GM23338 (cell line): ENCODE data around the gene DENND5A. TPM values are rescaled to one million over a fixed set of nuclear protein-coding genes. Genes with fewer than 3 reads are reported as not detected.

Source experiments
- ATAC-seq: fragments of 200-7000 bp; cut with Tn5 transposase; 3 replicates; pipeline ENCODE4 v1.9.1; 2020
- DNase-seq: peaks from one replicate; pipeline ENCODE4 v3.0.0-alpha.2; 2015; ENCODE audit warnings: low spot score
- H2AFZ ChIP-seq: fragments of 200-600 bp; sonication (generic); 2 replicates; pipeline ENCODE4 v1.8.0; 2016; ENCODE audit warnings: antibody characterized with exemption, mild to moderate bottlenecking, moderate library complexity
- H3F3A ChIP-seq: fragments of 200-600 bp; sonication (generic); replicated peaks from 2 replicates; pipeline ENCODE4 v1.8.0; 2017; ENCODE audit warnings: antibody characterized with exemption, mixed run types, low read depth
- H3K27ac ChIP-seq: fragments of 200-600 bp; sonication (generic); 2 replicates; pipeline ENCODE4 v1.6.1; 2016; ENCODE audit warnings: low read depth
- H3K27me3 ChIP-seq: fragments of 200-600 bp; sonication (generic); 2 replicates; pipeline ENCODE4 v1.8.0; 2016; ENCODE audit warnings: mild to moderate bottlenecking, mixed run types, moderate library complexity; ENCODE audit not compliant: insufficient read depth
- H3K36me3 ChIP-seq: fragments of 200-600 bp; sonication (generic); 2 replicates; pipeline ENCODE4 v1.8.0; 2016; ENCODE audit warnings: mild to moderate bottlenecking; ENCODE audit not compliant: insufficient read depth
- H3K4me1 ChIP-seq: fragments of 200-600 bp; sonication (generic); 2 replicates; pipeline ENCODE4 v1.8.0; 2016; ENCODE audit warnings: mild to moderate bottlenecking, moderate library complexity; ENCODE audit not compliant: insufficient read depth
- H3K4me2 ChIP-seq: fragments of 200-600 bp; sonication (generic); 2 replicates; pipeline ENCODE4 v1.7.1; 2017; ENCODE audit warnings: mixed run types
- H3K4me3 ChIP-seq: fragments of 200-600 bp; sonication (generic); 2 replicates; pipeline ENCODE4 v1.6.1; 2016; ENCODE audit warnings: mixed run types
- H3K79me2 ChIP-seq: fragments of 200-600 bp; sonication (generic); replicated peaks from 2 replicates; pipeline ENCODE4 v1.8.0; 2017; ENCODE audit warnings: mild to moderate bottlenecking; ENCODE audit not compliant: insufficient read depth
- H3K9me2 ChIP-seq: fragments of 200-600 bp; sonication (generic); 2 replicates; pipeline ENCODE4 v1.8.0; 2017; ENCODE audit not compliant: insufficient read depth
- H4K20me1 ChIP-seq: fragments of 200-600 bp; sonication (generic); replicated peaks from 2 replicates; pipeline ENCODE4 v1.8.0; 2017; ENCODE audit warnings: mild to moderate bottlenecking; ENCODE audit not compliant: insufficient read depth
- H3K27ac Mint-ChIP-seq: 2 replicates; pipeline ENCODE4 v1.8.0; 2020; ENCODE audit warnings: inconsistent platforms, mild to moderate bottlenecking, moderate library complexity, mixed read lengths
- H3K27me3 Mint-ChIP-seq: 3 replicates; pipeline ENCODE4 v1.8.0; 2022; ENCODE audit warnings: low read depth, mild to moderate bottlenecking, moderate library complexity, mixed read lengths, inconsistent platforms; ENCODE audit not compliant: insufficient read depth, poor library complexity
- H3K36me3 Mint-ChIP-seq: 3 replicates; pipeline ENCODE4 v1.8.0; 2021; ENCODE audit warnings: low read depth, mild to moderate bottlenecking, inconsistent platforms, moderate library complexity, mixed read lengths
- H3K4me1 Mint-ChIP-seq: 3 replicates; pipeline ENCODE4 v1.8.0; 2020; ENCODE audit warnings: mild to moderate bottlenecking, inconsistent platforms, mixed read lengths
- H3K4me3 Mint-ChIP-seq: 3 replicates; pipeline ENCODE4 v1.8.0; 2021; ENCODE audit warnings: moderate library complexity, mild to moderate bottlenecking, inconsistent platforms, mixed read lengths
- H3K9me3 Mint-ChIP-seq: 3 replicates; pipeline ENCODE4 v1.8.0; 2020; ENCODE audit warnings: moderate library complexity, mild to moderate bottlenecking, inconsistent platforms, mixed read lengths
- CREB1 ChIP-seq: fragments of 250-450 bp; sonication (Bioruptor Pico); IDR thresholded peaks from 2 replicates; pipeline ENCODE4 v1.5.0; 2020; ENCODE audit warnings: low read depth, mild to moderate bottlenecking, moderate library complexity
- EZH2 ChIP-seq: fragments of 200-600 bp; sonication (generic); IDR thresholded peaks from one replicate; pipeline ENCODE4 v1.8.0; 2017; ENCODE audit warnings: antibody characterized with exemption, mild to moderate bottlenecking, low read depth; ENCODE audit not compliant: unreplicated experiment
- REST ChIP-seq: IDR thresholded peaks from one replicate; pipeline ENCODE4 v1.6.1; 2018; ENCODE audit warnings: antibody characterized with exemption; ENCODE audit not compliant: unreplicated experiment
- ZNF462 ChIP-seq: fragments of 250-450 bp; sonication (Bioruptor Pico); IDR thresholded peaks from 2 replicates; pipeline ENCODE4 v1.5.0; 2020; ENCODE audit warnings: mild to moderate bottlenecking, moderate library complexity
- polyA plus RNA-seq: library from polyadenylated mRNA; unstranded; fragments of >200 nt; fragmentation: Nextera tagmentation; extraction: Ambion mirVana; gene quantifications from 2 replicates; pipeline ENCODE4 v1.2.1, GENCODE V29; 2016
- total RNA-seq: library from RNA; depleted of rRNA; stranded (reverse); fragments of >200 nt; shearing (Covaris generic); gene quantifications from 2 replicates; pipeline ENCODE4 v1.2.3, GENCODE V29; 2014

DENND5A gene
- total and polyA plus RNA-seq, 2 experiments from 2014 or later: 28.1 to 56.3 TPM

GRCh38 chr11:9126636-9127035 lies 138.5 kb downstream of the DENND5A start:
- no peak for DNase-seq

More at GRCh38 chr11:9126636-9127035, 138.5 kb downstream of the DENND5A start:
- H3K9me3 Mint-ChIP-seq: peaks cover 4% of the 10 kb centered on the region; the same call in 2 of the 3 replicates
- H3K4me1 ChIP-seq: peaks cover 1% of the 10 kb centered on the region
- H3K36me3 ChIP-seq: no peaks in the 10 kb centered on the region
- H2AFZ ChIP-seq: no peak overlapping the region
- peaks cover 2% of the 10 kb centered on the region for H3K27me3 Mint-ChIP-seq
- no peak overlapping the region for H3K27ac ChIP-seq
- no peak for TF ChIP-seq ZNF462
- no peak for TF ChIP-seq EZH2
- TF ChIP-seq CREB1 (CRISPR knock-in tag): no peak
- TF ChIP-seq REST: no peak
- no peak overlapping the region for H3K4me3 Mint-ChIP-seq
- H3F3A ChIP-seq: no peaks in the 10 kb centered on the region; the same call in 1 of the 2 replicates
- H3K27ac Mint-ChIP-seq: no peak overlapping the region
- no peaks in the 10 kb centered on the region for H3K9me2 ChIP-seq
- H3K4me3 ChIP-seq: no peak overlapping the region
- peaks cover 4% of the 10 kb centered on the region for H3K36me3 Mint-ChIP-seq
- no peak for ATAC-seq
- H4K20me1 ChIP-seq: no peaks in the 10 kb centered on the region; the same call in 1 of the 2 replicates
- no peak overlapping the region for H3K4me2 ChIP-seq
- H3K79me2 ChIP-seq: no peaks in the 10 kb centered on the region
- peaks cover 10% of the 10 kb centered on the region for H3K4me1 Mint-ChIP-seq
- H3K27me3 ChIP-seq: no peaks in the 10 kb centered on the region
